Neuronal stem cell (in vitro differentiated cells): Measurements from ENCODE around the gene KDM5B.

ENCODE experiments used
- DNase-seq: peaks from one replicate; pipeline ENCODE4 v3.0.0-alpha.2; 2013; ENCODE audit warnings: low spot score
- H2AFZ ChIP-seq: one replicate; pipeline ENCODE4 v1.6.1; 2013; ENCODE audit warnings: mild to moderate bottlenecking, low read length, inconsistent platforms
- H2AK5ac ChIP-seq: 2 replicates; pipeline ENCODE4 v1.6.1; 2013; ENCODE audit warnings: low read depth, mild to moderate bottlenecking, inconsistent platforms, low read length, moderate library complexity, mixed read lengths
- H2BK120ac ChIP-seq: 2 replicates; pipeline ENCODE4 v1.6.1; 2013; ENCODE audit warnings: low read depth, mild to moderate bottlenecking, inconsistent platforms, low read length, moderate library complexity, mixed read lengths
- H2BK12ac ChIP-seq: one replicate; pipeline ENCODE4 v1.6.1; 2013; ENCODE audit warnings: low read length, inconsistent platforms
- H2BK15ac ChIP-seq: 2 replicates; pipeline ENCODE4 v1.6.1; 2013; ENCODE audit warnings: mild to moderate bottlenecking, low read length, inconsistent platforms, mixed read lengths
- H2BK5ac ChIP-seq: one replicate; pipeline ENCODE4 v1.6.1; 2013; ENCODE audit warnings: inconsistent platforms, mild to moderate bottlenecking, low read length, moderate library complexity
- H3K14ac ChIP-seq: one replicate; pipeline ENCODE4 v1.6.1; 2013; ENCODE audit warnings: low read length, inconsistent platforms
- H3K18ac ChIP-seq: 2 replicates; pipeline ENCODE4 v1.6.1; 2013; ENCODE audit warnings: low read length, inconsistent platforms
- H3K23ac ChIP-seq: 2 replicates; pipeline ENCODE4 v1.6.1; 2013; ENCODE audit warnings: low read depth, mild to moderate bottlenecking, mixed read lengths, low read length, inconsistent platforms; ENCODE audit not compliant: poor library complexity
- H3K27ac ChIP-seq: replicated peaks from 3 replicates; pipeline ENCODE4 v1.5.1; 2013; ENCODE audit warnings: low read length, inconsistent platforms
- H3K27me3 ChIP-seq, 3 experiments: 2 replicates each; pipeline ENCODE4 v1.6.1; 2013; ENCODE audit warnings: low read length in 3 of 3, mild to moderate bottlenecking in 2 of 3, inconsistent platforms in 1 of 3, low read depth in 1 of 3, mixed read lengths in 1 of 3, moderate library complexity in 1 of 3; ENCODE audit not compliant: control insufficient read depth in 3 of 3, insufficient read depth in 3 of 3
- H3K36me3 ChIP-seq, 2 donors: replicated peaks in 1 of 2; 2 replicates each; pipeline ENCODE4 v1.6.1; 2013; ENCODE audit warnings: low read length in 2 of 2; ENCODE audit not compliant: control insufficient read depth in 2 of 2, insufficient read depth in 2 of 2
- H3K4ac ChIP-seq: 2 replicates; pipeline ENCODE4 v1.6.1; 2013; ENCODE audit warnings: inconsistent platforms, mild to moderate bottlenecking, low read length, moderate library complexity
- H3K4me1 ChIP-seq, 2 donors: 1 replicate in 1 of 2; 2 replicates in 1 of 2; pipeline ENCODE4 v1.6.1; 2013; ENCODE audit warnings: low read length in 2 of 2, low read depth in 1 of 2; ENCODE audit not compliant: control insufficient read depth in 2 of 2, insufficient read depth in 1 of 2
- H3K4me2 ChIP-seq: one replicate; pipeline ENCODE4 v1.6.1; 2013; ENCODE audit warnings: mild to moderate bottlenecking, low read length, inconsistent platforms; ENCODE audit not compliant: insufficient read depth, poor library complexity, severe bottlenecking
- H3K4me3 ChIP-seq, 2 donors: 2 replicates each; pipeline ENCODE4 v1.5.1; 2013; ENCODE audit warnings: low read length in 2 of 2, mild to moderate bottlenecking in 2 of 2, inconsistent platforms in 1 of 2, moderate library complexity in 1 of 2
- H3K79me1 ChIP-seq: one replicate; pipeline ENCODE4 v1.6.1; 2013; ENCODE audit warnings: low read depth, mild to moderate bottlenecking, inconsistent platforms, low read length, moderate library complexity
- H3K9ac ChIP-seq: one replicate; pipeline ENCODE4 v1.6.1; 2013; ENCODE audit warnings: mild to moderate bottlenecking, low read depth, low read length, inconsistent platforms; ENCODE audit not compliant: poor library complexity
- H3K9me3 ChIP-seq, 2 donors: replicated peaks in 1 of 2; 2 replicates each; pipeline versions ENCODE3 to v1.6.1; 2013; ENCODE audit warnings: low read length in 2 of 2, mild to moderate bottlenecking in 2 of 2, inconsistent platforms in 1 of 2, low read depth in 1 of 2, mixed read lengths in 1 of 2, moderate library complexity in 1 of 2; ENCODE audit not compliant: control insufficient read depth in 2 of 2, insufficient read depth in 1 of 2
- H4K8ac ChIP-seq: one replicate; pipeline ENCODE4 v1.6.1; 2013; ENCODE audit warnings: low read depth, mild to moderate bottlenecking, inconsistent platforms, low read length, moderate library complexity
- H4K91ac ChIP-seq: one replicate; pipeline ENCODE4 v1.6.1; 2013; ENCODE audit warnings: low read length, low read depth, mild to moderate bottlenecking, inconsistent platforms; ENCODE audit not compliant: poor library complexity
- WGBS, 2 donors: extraction: QIAGEN DNeasy Blood & Tissue Kit; methylation state at CpG; one replicate each; pipeline ENCODE4 v1.1.7; 2013; ENCODE audit warnings: missing lambda C conversion rate in 2 of 2, mixed read lengths in 1 of 2; ENCODE audit not compliant: insufficient read length in 2 of 2, insufficient replicate concordance in 1 of 2; ENCODE audit errors: extremely low coverage in 2 of 2; 5-methylcytosine and 5-hydroxymethylcytosine counted together

KDM5B gene

GRCh38 chr1:202770135-202770534, 38.1 kb downstream of the KDM5B start:
- no peak overlapping the region for H3K18ac ChIP-seq
- H3K36me3 ChIP-seq = peaks cover 15 to 95% of the 10 kb centered on the region in 2 donors
- H3K9ac ChIP-seq = no peak overlapping the region
- no peaks in the 10 kb centered on the region for H3K4me1 ChIP-seq
- WGBS, 2 donors = no CpG with 5 or more reads among the region's 2 CpGs
- no peak overlapping the region for H2BK120ac ChIP-seq
- no peak overlapping the region for H3K4ac ChIP-seq
- no peak overlapping the region for H3K23ac ChIP-seq
- no peak overlapping the region for H2BK5ac ChIP-seq
- no peaks in the 10 kb centered on the region for H3K27me3 ChIP-seq
- no peak overlapping the region for H3K4me2 ChIP-seq
- no peak overlapping the region for H2BK12ac ChIP-seq
- H2BK15ac ChIP-seq = no peak overlapping the region
- no peak overlapping the region for H3K14ac ChIP-seq
- H3K79me1 ChIP-seq = no peaks in the 10 kb centered on the region
- no peak overlapping the region for H2AFZ ChIP-seq
- H3K9me3 ChIP-seq = no peaks in the 10 kb centered on the region
- no peak overlapping the region for H3K4me3 ChIP-seq
- H2AK5ac ChIP-seq = no peak overlapping the region
- H3K27ac ChIP-seq = no peak overlapping the region
- no peak overlapping the region for H4K91ac ChIP-seq
- no peak overlapping the region for H4K8ac ChIP-seq
- no peak for DNase-seq

GRCh38 chr1:202765721-202766120, 42.5 kb downstream of the KDM5B start:
- Histone ChIP-seq H3K14ac (no peak overlapping the region), H2BK120ac (no peak overlapping the region), H3K36me3 (peaks cover 22 to 95% of the 10 kb centered on the region in 2 donors), H3K23ac (no peak overlapping the region), H4K91ac (no peak overlapping the region), H2BK5ac (no peak overlapping the region), H4K8ac (no peak overlapping the region), H3K27ac (no peak overlapping the region), H2AFZ (no peak overlapping the region), H2AK5ac (no peak overlapping the region), H3K4me1 (no peaks in the 10 kb centered on the region), H3K4me3 (no peak overlapping the region), H2BK15ac (no peak overlapping the region), H3K9ac (no peak overlapping the region), H3K4ac (no peak overlapping the region), H3K27me3 (no peaks in the 10 kb centered on the region), H3K4me2 (no peak overlapping the region), H3K18ac (no peak overlapping the region), H3K9me3 (no peaks in the 10 kb centered on the region), H3K79me1 (no peaks in the 10 kb centered on the region), H2BK12ac (no peak overlapping the region)
- WGBS, 2 donors = no CpG with 5 or more reads among the region's 1 CpG
- no peak for DNase-seq

- H3K9ac ChIP-seq = no peak overlapping the region
- no peak overlapping the region for H2BK12ac ChIP-seq
- H3K27me3 ChIP-seq = no peaks in the 10 kb centered on the region
- no peaks in the 10 kb centered on the region for H3K79me1 ChIP-seq
- no peak overlapping the region for H3K23ac ChIP-seq
- H2AK5ac ChIP-seq = no peak overlapping the region
- no peak overlapping the region for H2BK15ac ChIP-seq
- no peak overlapping the region for H2AFZ ChIP-seq
- H3K14ac ChIP-seq = no peak overlapping the region
- no peak overlapping the region for H3K18ac ChIP-seq
- H2BK5ac ChIP-seq = no peak overlapping the region
- no peaks in the 10 kb centered on the region for H3K4me1 ChIP-seq
- no peak overlapping the region for H4K8ac ChIP-seq
- no peak overlapping the region for H3K4me2 ChIP-seq
- H3K36me3 ChIP-seq = peaks cover 28 to 100% of the 10 kb centered on the region in 2 donors
- H3K4ac ChIP-seq = no peak overlapping the region
- DNase-seq = no peak
- WGBS, 2 donors = no CpG with 5 or more reads among the region's 2 CpGs
- H3K4me3 ChIP-seq = no peak overlapping the region
- H3K27ac ChIP-seq = no peak overlapping the region
- H2BK120ac ChIP-seq = no peak overlapping the region
- no peak overlapping the region for H4K91ac ChIP-seq
- no peaks in the 10 kb centered on the region for H3K9me3 ChIP-seq
These were observed 46.2 kb downstream of the KDM5B start for GRCh38 chr1:202762019-202762418.

- no peak overlapping the region for H3K9ac ChIP-seq
- no peak overlapping the region for H2AK5ac ChIP-seq
- no peaks in the 10 kb centered on the region for H3K27me3 ChIP-seq
- H3K4me2 ChIP-seq = no peak overlapping the region
- H2BK5ac ChIP-seq = no peak overlapping the region
- no peak overlapping the region for H4K8ac ChIP-seq
- H3K9me3 ChIP-seq = no peaks in the 10 kb centered on the region
- no peak overlapping the region for H2BK15ac ChIP-seq
- DNase-seq = no peak
- no peaks in the 10 kb centered on the region for H3K4me1 ChIP-seq
- peaks cover 24 to 100% of the 10 kb centered on the region in 2 donors for H3K36me3 ChIP-seq
- WGBS, 2 donors = no CpG with 5 or more reads among the region's 1 CpG
- no peak overlapping the region for H3K27ac ChIP-seq
- no peak overlapping the region for H4K91ac ChIP-seq
- H3K4me3 ChIP-seq = no peak overlapping the region
- H3K18ac ChIP-seq = no peak overlapping the region
- no peak overlapping the region for H3K23ac ChIP-seq
- no peak overlapping the region for H2BK12ac ChIP-seq
- H2AFZ ChIP-seq = no peak overlapping the region
- no peak overlapping the region for H2BK120ac ChIP-seq
- H3K14ac ChIP-seq = no peak overlapping the region
- H3K79me1 ChIP-seq = no peaks in the 10 kb centered on the region
- H3K4ac ChIP-seq = no peak overlapping the region
These were observed 47.6 kb downstream of the KDM5B start for GRCh38 chr1:202760589-202760988.
